Keratinocyte (primary cell): Measurements from ENCODE around the gene B4GALT2.

Experiments used
- EZH2 ChIP-seq: IDR thresholded peaks from one replicate; pipeline ENCODE4 v1.6.1; 2012; ENCODE audit warnings: inconsistent platforms, mild to moderate bottlenecking, low read length, moderate library complexity
- TF ChIP-seq, protein P1 (sequence below), 3 experiments: IDR thresholded peaks in 1 of 3; conservative IDR thresholded peaks in 1 of 3; optimal IDR thresholded peaks in 1 of 3; 2 replicates in 2 of 3; 3 replicates in 1 of 3; pipeline versions ENCODE3 to v1.5.1; 2011; ENCODE audit warnings: low read length in 3 of 3, mild to moderate bottlenecking in 3 of 3, moderate library complexity in 2 of 3, control low read depth in 1 of 3, inconsistent platforms in 1 of 3; ENCODE audit not compliant: insufficient read depth in 2 of 3; ENCODE audit errors: extremely low read depth in 1 of 3

- TF ChIP-seq, protein P1, sequence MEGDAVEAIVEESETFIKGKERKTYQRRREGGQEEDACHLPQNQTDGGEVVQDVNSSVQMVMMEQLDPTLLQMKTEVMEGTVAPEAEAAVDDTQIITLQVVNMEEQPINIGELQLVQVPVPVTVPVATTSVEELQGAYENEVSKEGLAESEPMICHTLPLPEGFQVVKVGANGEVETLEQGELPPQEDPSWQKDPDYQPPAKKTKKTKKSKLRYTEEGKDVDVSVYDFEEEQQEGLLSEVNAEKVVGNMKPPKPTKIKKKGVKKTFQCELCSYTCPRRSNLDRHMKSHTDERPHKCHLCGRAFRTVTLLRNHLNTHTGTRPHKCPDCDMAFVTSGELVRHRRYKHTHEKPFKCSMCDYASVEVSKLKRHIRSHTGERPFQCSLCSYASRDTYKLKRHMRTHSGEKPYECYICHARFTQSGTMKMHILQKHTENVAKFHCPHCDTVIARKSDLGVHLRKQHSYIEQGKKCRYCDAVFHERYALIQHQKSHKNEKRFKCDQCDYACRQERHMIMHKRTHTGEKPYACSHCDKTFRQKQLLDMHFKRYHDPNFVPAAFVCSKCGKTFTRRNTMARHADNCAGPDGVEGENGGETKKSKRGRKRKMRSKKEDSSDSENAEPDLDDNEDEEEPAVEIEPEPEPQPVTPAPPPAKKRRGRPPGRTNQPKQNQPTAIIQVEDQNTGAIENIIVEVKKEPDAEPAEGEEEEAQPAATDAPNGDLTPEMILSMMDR (optimal IDR thresholded peaks at IDR 0.05 in 1 of 3, IDR thresholded peaks at IDR 0.05 in 1 of 3, conservative IDR thresholded peaks at IDR 0.05 in 1 of 3; ENCODE audit: extremely low read depth in 1 of 3, insufficient read depth in 2 of 3, low read length in 3 of 3), result peak in 1 of 3 experiments; percentile 16
- no peak for TF ChIP-seq EZH2
Measured at GRCh38 chr1:43976045-43976444, 3.0 kb upstream of the B4GALT2 start.
